Karpas-422 (cell line): ENCODE measurements around the gene GRK3. TPM values are rescaled to one million over a fixed set of nuclear protein-coding genes. Genes with fewer than 3 reads are reported as not detected.
"Not testable (repeated sequence)": the region's sequence is repeated elsewhere in the genome, so short reads cannot be mapped to it uniquely, and the experiment has no call there.

Experiments
- DNase-seq: peaks from one replicate; pipeline ENCODE4 v3.0.0-alpha.2; 2015
- H2AFZ ChIP-seq: fragments of 200-600 bp; sonication (generic); 2 replicates; pipeline ENCODE4 v1.6.1; 2014; ENCODE audit warnings: antibody characterized with exemption, low read length, mixed read lengths
- H3K27ac ChIP-seq: fragments of 200-600 bp; sonication (generic); 2 replicates; pipeline ENCODE4 v1.5.1; 2014; ENCODE audit warnings: mild to moderate bottlenecking, low read length, moderate library complexity
- H3K27me3 ChIP-seq: fragments of 200-600 bp; sonication (generic); 2 replicates; pipeline ENCODE4 v1.6.1; 2014; ENCODE audit warnings: low read length, mixed read lengths
- H3K36me3 ChIP-seq: fragments of 200-600 bp; sonication (generic); 2 replicates; pipeline ENCODE4 v1.6.1; 2014; ENCODE audit warnings: low read length, mixed read lengths; ENCODE audit not compliant: insufficient read depth
- H3K4me1 ChIP-seq: fragments of 200-600 bp; sonication (generic); 2 replicates; pipeline ENCODE4 v1.6.1; 2014; ENCODE audit warnings: mild to moderate bottlenecking, low read length, mixed read lengths
- H3K4me2 ChIP-seq: fragments of 200-600 bp; sonication (generic); 2 replicates; pipeline ENCODE4 v1.6.1; 2014; ENCODE audit warnings: low read length, low read depth, mild to moderate bottlenecking; ENCODE audit not compliant: poor library complexity, severe bottlenecking
- H3K4me3 ChIP-seq: fragments of 200-600 bp; sonication (generic); 2 replicates; pipeline ENCODE4 v1.5.1; 2014; ENCODE audit warnings: mild to moderate bottlenecking, antibody characterized with exemption, low read length, mixed read lengths
- H3K79me2 ChIP-seq: fragments of 200-600 bp; sonication (generic); 2 replicates; pipeline ENCODE4 v1.6.1; 2014; ENCODE audit warnings: mild to moderate bottlenecking, low read length, mixed read lengths
- H3K9ac ChIP-seq: fragments of 200-600 bp; sonication (generic); 2 replicates; pipeline ENCODE4 v1.6.0; 2014; ENCODE audit warnings: low read length
- H3K9me2 ChIP-seq: fragments of 200-600 bp; sonication (generic), shearing (Covaris generic); replicated peaks from 2 replicates; pipeline ENCODE4 v1.6.0; 2014; ENCODE audit warnings: mild to moderate bottlenecking, low read length, moderate library complexity; ENCODE audit not compliant: insufficient read depth
- H3K9me3 ChIP-seq: fragments of 300-700, 200-600 bp; sonication (generic); 2 replicates; pipeline ENCODE4 v1.6.1; 2014; ENCODE audit warnings: low read length, mixed read lengths
- H4K20me1 ChIP-seq: fragments of 200-600 bp; sonication (generic); 2 replicates; pipeline ENCODE4 v1.6.1; 2014; ENCODE audit warnings: mild to moderate bottlenecking, antibody characterized with exemption, low read length, low read depth; ENCODE audit not compliant: insufficient read depth
- total RNA-seq: library from RNA; depleted of rRNA; stranded (reverse); fragments of >200 nt; shearing (Covaris generic); gene quantifications from 2 replicates; pipeline ENCODE4 v1.2.3, GENCODE V29; 2014; ENCODE audit warnings: low replicate concordance; rRNA removed

The GRK3 gene
- 1.4 and 2.0 TPM in 2 replicates for total RNA-seq

- H3K4me3 ChIP-seq = peak within 1 kb of the TSS; percentile 65
Measured at GRCh38 chr22:25564320-25564978, at the start of gene GRK3. Gene GRK3 (plus strand): TSS chr22:25564675. CDS start chr22:25565041, 366 bp downstream.

GRCh38 chr22:25518000-25518663 is 46.3 kb upstream of the GRK3 start:
- Histone ChIP-seq H3K9ac (no peak overlapping the region), H4K20me1 (no peaks in the 10 kb centered on the region), H3K4me3 (no peak overlapping the region), H2AFZ (no peak overlapping the region), H3K36me3 (no peaks in the 10 kb centered on the region), H3K27ac (no peak overlapping the region), H3K4me2 (no peak overlapping the region), H3K27me3 (no peaks in the 10 kb centered on the region), H3K9me3 (no peaks in the 10 kb centered on the region), H3K4me1 (no peaks in the 10 kb centered on the region), H3K79me2 (no peaks in the 10 kb centered on the region), H3K9me2 (no peaks in the 10 kb centered on the region)
- DNase-seq = no peak

More at GRCh38 chr22:25564320-25564978, at the start of gene GRK3:
- Histone ChIP-seq H3K9me2 (no peaks in the 10 kb centered on the region), H3K9me3 (no peaks in the 10 kb centered on the region), H3K9ac (peak within 1 kb of the TSS; percentile 53), H4K20me1 (0 out of 2 replicates have a peak, but pooled peaks cover 4% of the 10 kb centered on the region), H3K4me1 (peaks cover 32% of the 10 kb centered on the region), H3K79me2 (no peaks in the 10 kb centered on the region), H3K4me2 (peak within 1 kb of the TSS; percentile 69), H3K27ac (no peak within 1 kb of the TSS), H2AFZ (peak within 1 kb of the TSS; percentile 93), H3K36me3 (no peaks in the 10 kb centered on the region), H3K27me3 (no peaks in the 10 kb centered on the region)
- peak; percentile 55 for DNase-seq

- Histone ChIP-seq H3K4me3 (no peak overlapping the region), H4K20me1 (no peaks in the 10 kb centered on the region), H3K4me1 (no peaks in the 10 kb centered on the region), H3K27me3 (no peaks in the 10 kb centered on the region), H3K79me2 (no peaks in the 10 kb centered on the region), H2AFZ (no peak overlapping the region), H3K9me3 (no peaks in the 10 kb centered on the region), H3K27ac (no peak overlapping the region), H3K9ac (no peak overlapping the region), H3K4me2 (no peak overlapping the region), H3K36me3 (no peaks in the 10 kb centered on the region), H3K9me2 (no peaks in the 10 kb centered on the region)
- DNase-seq = no peak
Measured at GRCh38 chr22:25525376-25525775, 39.1 kb upstream of the GRK3 start.

GRCh38 chr22:25525804-25526584 is 38.5 kb upstream of the GRK3 start:
- H3K27ac ChIP-seq, H3K4me3 ChIP-seq, H3K9me2 ChIP-seq, H3K4me1 ChIP-seq, H2AFZ ChIP-seq, H3K36me3 ChIP-seq, H3K4me2 ChIP-seq, H3K27me3 ChIP-seq, H4K20me1 ChIP-seq, DNase-seq, H3K9ac ChIP-seq, H3K79me2 ChIP-seq, H3K9me3 ChIP-seq: not testable (repeated sequence)

- DNase-seq, H3K4me2 ChIP-seq: not testable (repeated sequence)
Measured at GRCh38 chr22:25527016-25527415, 37.5 kb upstream of the GRK3 start.

GRCh38 chr22:25528068-25528467 is 36.4 kb upstream of the GRK3 start:
- H3K9me2 ChIP-seq, H4K20me1 ChIP-seq, H3K79me2 ChIP-seq: not testable (repeated sequence)

More at GRCh38 chr22:25527016-25527415, 37.5 kb upstream of the GRK3 start:
- not testable (repeated sequence) for H3K4me3 ChIP-seq, H3K9me2 ChIP-seq, H3K4me1 ChIP-seq, H3K36me3 ChIP-seq, H3K27me3 ChIP-seq, H3K79me2 ChIP-seq, H3K27ac ChIP-seq, H2AFZ ChIP-seq, H4K20me1 ChIP-seq, H3K9me3 ChIP-seq, H3K9ac ChIP-seq

GRCh38 chr22:25529059-25529458 is 35.4 kb upstream of the GRK3 start:
- not testable (repeated sequence) for DNase-seq, H3K79me2 ChIP-seq, H4K20me1 ChIP-seq

More at GRCh38 chr22:25528068-25528467, 36.4 kb upstream of the GRK3 start:
- H2AFZ ChIP-seq, H3K27ac ChIP-seq, H3K36me3 ChIP-seq, H3K9ac ChIP-seq, H3K4me3 ChIP-seq, H3K27me3 ChIP-seq, H3K4me1 ChIP-seq, DNase-seq, H3K4me2 ChIP-seq, H3K9me3 ChIP-seq: not testable (repeated sequence)

GRCh38 chr22:25529541-25530137 is 34.8 kb upstream of the GRK3 start:
- not testable (repeated sequence) for H3K79me2 ChIP-seq, H3K27me3 ChIP-seq, H3K4me3 ChIP-seq, H3K9ac ChIP-seq, DNase-seq, H3K36me3 ChIP-seq, H3K4me1 ChIP-seq, H3K27ac ChIP-seq, H4K20me1 ChIP-seq, H3K9me3 ChIP-seq, H3K9me2 ChIP-seq, H2AFZ ChIP-seq, H3K4me2 ChIP-seq

More at GRCh38 chr22:25529059-25529458, 35.4 kb upstream of the GRK3 start:
- not testable (repeated sequence) for H3K36me3 ChIP-seq, H2AFZ ChIP-seq, H3K4me2 ChIP-seq, H3K9me2 ChIP-seq, H3K27ac ChIP-seq, H3K9ac ChIP-seq, H3K4me3 ChIP-seq, H3K4me1 ChIP-seq, H3K9me3 ChIP-seq, H3K27me3 ChIP-seq
